ENCODE measurements around the gene LRRC52.

DNA sequence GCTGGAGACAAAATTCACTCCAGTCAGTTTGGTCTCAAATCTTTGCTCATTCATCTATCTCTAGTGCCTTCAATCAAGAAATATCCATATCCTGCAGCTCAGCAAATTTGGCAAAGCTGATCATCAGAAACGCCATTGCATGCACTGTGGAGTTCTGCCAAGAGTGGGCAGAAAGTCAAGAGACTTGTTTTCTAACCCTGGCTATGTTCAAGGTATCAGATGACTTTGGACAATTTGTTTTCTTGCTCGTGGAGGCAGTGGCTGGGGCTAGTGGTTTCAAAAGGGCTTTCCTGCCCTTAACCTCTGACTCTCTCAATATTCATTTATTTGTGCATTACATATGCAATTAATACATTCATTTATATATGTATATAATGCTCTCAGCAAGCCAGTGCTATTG is 12.8 kb upstream of the LRRC52 start:
- TF ChIP-seq, protein P1, sequence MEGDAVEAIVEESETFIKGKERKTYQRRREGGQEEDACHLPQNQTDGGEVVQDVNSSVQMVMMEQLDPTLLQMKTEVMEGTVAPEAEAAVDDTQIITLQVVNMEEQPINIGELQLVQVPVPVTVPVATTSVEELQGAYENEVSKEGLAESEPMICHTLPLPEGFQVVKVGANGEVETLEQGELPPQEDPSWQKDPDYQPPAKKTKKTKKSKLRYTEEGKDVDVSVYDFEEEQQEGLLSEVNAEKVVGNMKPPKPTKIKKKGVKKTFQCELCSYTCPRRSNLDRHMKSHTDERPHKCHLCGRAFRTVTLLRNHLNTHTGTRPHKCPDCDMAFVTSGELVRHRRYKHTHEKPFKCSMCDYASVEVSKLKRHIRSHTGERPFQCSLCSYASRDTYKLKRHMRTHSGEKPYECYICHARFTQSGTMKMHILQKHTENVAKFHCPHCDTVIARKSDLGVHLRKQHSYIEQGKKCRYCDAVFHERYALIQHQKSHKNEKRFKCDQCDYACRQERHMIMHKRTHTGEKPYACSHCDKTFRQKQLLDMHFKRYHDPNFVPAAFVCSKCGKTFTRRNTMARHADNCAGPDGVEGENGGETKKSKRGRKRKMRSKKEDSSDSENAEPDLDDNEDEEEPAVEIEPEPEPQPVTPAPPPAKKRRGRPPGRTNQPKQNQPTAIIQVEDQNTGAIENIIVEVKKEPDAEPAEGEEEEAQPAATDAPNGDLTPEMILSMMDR (IDR thresholded peaks at IDR 0.05) = no peak
- TF ChIP-seq POLR2A (IDR thresholded peaks at IDR 0.05) = no peak
- TF ChIP-seq POLR2AphosphoS5 (IDR thresholded peaks at IDR 0.05; ENCODE audit: insufficient read depth in 1 of 2, low read depth in 1 of 2) = no peak
